K562 (cell line): ENCODE data around the gene RNF32. TPM values are rescaled to one million over a fixed set of nuclear protein-coding genes. Genes with fewer than 3 reads are reported as not detected.

Experiments used
- AFF4 ChIP-seq: sonication (generic); formaldehyde crosslinking; IDR thresholded peaks from 2 replicates; pipeline ENCODE4 v1.8.0; 2023; ENCODE audit warnings: mild to moderate bottlenecking, missing genetic modification reagents
- BMI1 ChIP-seq: fragments of 150-350 bp; IDR thresholded peaks from 2 replicates; pipeline ENCODE4 v1.6.1; 2014; ENCODE audit warnings: low read length
- EP300 ChIP-seq: IDR thresholded peaks from 2 replicates; pipeline ENCODE4 v1.6.1; 2012; ENCODE audit warnings: low read length, improper control_type of control experiment
- FOXK1 ChIP-seq: sonication (generic); formaldehyde crosslinking; IDR thresholded peaks from 2 replicates; pipeline ENCODE4 v1.8.0; 2022; ENCODE audit warnings: missing genetic modification reagents, mild to moderate bottlenecking, borderline replicate concordance
- FUS ChIP-seq: fragments of 200-400 bp; formaldehyde crosslinking; optimal IDR thresholded peaks from 2 replicates; pipeline ENCODE3; 2017; ENCODE audit warnings: low read depth, low read length
- GMEB1 ChIP-seq: fragments of 250-450 bp; sonication (Bioruptor Pico); IDR thresholded peaks from 2 replicates; pipeline ENCODE4 v1.4.0; 2020; ENCODE audit warnings: mild to moderate bottlenecking
- RBM34 ChIP-seq: fragments of 200-400 bp; formaldehyde crosslinking; IDR thresholded peaks from 2 replicates; pipeline ENCODE4 v1.6.1; 2018; ENCODE audit warnings: low read length, borderline replicate concordance; ENCODE audit not compliant: insufficient read depth
- SMAD1 ChIP-seq: fragments of 150-350 bp; IDR thresholded peaks from 2 replicates; pipeline ENCODE4 v1.6.1; 2014; ENCODE audit warnings: low read length, low read depth; ENCODE audit not compliant: partially characterized antibody
- TEAD4 ChIP-seq, 2 experiments: sonication (generic) in 1 of 2; formaldehyde crosslinking in 1 of 2; IDR thresholded peaks; 2 replicates each; pipeline versions ENCODE4 v1.6.1 to v1.8.0; 2012 to 2022; ENCODE audit warnings: borderline replicate concordance in 1 of 2, inconsistent platforms in 1 of 2, low read length in 1 of 2, mild to moderate bottlenecking in 1 of 2, missing genetic modification reagents in 1 of 2
- ZNF124 ChIP-seq: sonication (generic); formaldehyde crosslinking; IDR thresholded peaks from 2 replicates; pipeline ENCODE4 v1.8.1; 2022; ENCODE audit warnings: missing genetic modification reagents
- ZNF140 ChIP-seq: fragments of 250-450 bp; sonication (Bioruptor Pico); IDR thresholded peaks from 2 replicates; pipeline ENCODE4 v1.8.0; 2021; ENCODE audit warnings: moderate library complexity, mild to moderate bottlenecking, inconsistent platforms
- ZNF232 ChIP-seq: sonication (generic); formaldehyde crosslinking; IDR thresholded peaks from 2 replicates; pipeline ENCODE4 v1.8.0; 2022; ENCODE audit warnings: mild to moderate bottlenecking, missing genetic modification reagents
- ZNF398 ChIP-seq: fragments of 250-450 bp; sonication (Bioruptor Pico); IDR thresholded peaks from 2 replicates; pipeline ENCODE4 v1.8.0; 2021; ENCODE audit warnings: moderate library complexity, mild to moderate bottlenecking, inconsistent platforms
- ZNF408 ChIP-seq: fragments of 250-450 bp; sonication (Bioruptor Pico); IDR thresholded peaks from 2 replicates; pipeline ENCODE4 v1.4.0; 2020; ENCODE audit warnings: low read depth, mild to moderate bottlenecking, moderate library complexity
- ZNF436 ChIP-seq: fragments of 250-450, 450-650 bp; sonication (Bioruptor Pico); formaldehyde crosslinking; IDR thresholded peaks from 2 replicates; pipeline ENCODE4 v1.7.0; 2020; ENCODE audit warnings: mild to moderate bottlenecking
- polyA plus RNA-seq, 8 experiments: library from polyadenylated mRNA; depleted of rRNA in 4 of 8; stranded (reverse) in 5 of 8; unstranded in 3 of 8; fragments of >200 nt; fragmentation: Nextera tagmentation in 2 of 8; fragmentation: Illumina TruSeq in 1 of 8; extraction: Ambion mirVana in 2 of 8; extraction: Trizol in 1 of 8; gene quantifications; 2 replicates each; pipeline versions ENCODE4 v1.2.1 to v1.2.3, GENCODE V29; 2011 to 2014; ENCODE audit warnings: inconsistent platforms in 1 of 8, missing spikeins in 1 of 8
- total RNA-seq, 7 experiments: library from RNA; depleted of rRNA in 6 of 7; stranded (reverse); fragments of >200 nt in 6 of 7; fragmentation: Illumina TruSeq in 2 of 7; extraction: Trizol in 2 of 7; gene quantifications; 2 replicates each; pipeline versions ENCODE4 v1.2.1 to v1.2.3, GENCODE V29; 2011 to 2021; ENCODE audit warnings: low replicate concordance in 1 of 7

RNF32 gene
- total and polyA plus RNA-seq, 9 of the 15 experiments (the other 6 are each of a cell fraction or from before 2014, with no cell fraction given), result 2.6 to 7.0 (median 4.6) TPM

- TF ChIP-seq AFF4 (CRISPR knock-in tag) (peak; percentile 98), BMI1 (peak; percentile 98), ZNF408 (CRISPR knock-in tag) (no peak), TEAD4 (IDR thresholded peaks at IDR 0.05; ENCODE audit: low read length) (no peak), TEAD4 (CRISPR knock-in tag; IDR thresholded peaks at IDR 0.05; ENCODE audit: borderline replicate concordance) (peak; percentile 91; the same call in 1 of the 2 replicates), ZNF124 (CRISPR knock-in tag) (no peak; the same call in 1 of the 2 replicates), ZNF232 (peak; percentile 92), ZNF436 (CRISPR knock-in tag) (no peak; the same call in 1 of the 2 replicates), ZNF398 (no peak), SMAD1 (peak; percentile 13), ZNF140 (no peak), FOXK1 (0 out of 2 replicates have a peak, but pooled peaks have one; percentile 37), FUS (peak; percentile 85), EP300 (peak; percentile 9; the same call in 1 of the 2 replicates), GMEB1 (CRISPR knock-in tag) (peak; percentile 99), RBM34 (peak; percentile 97; the same call in 1 of the 2 replicates)
Observed at GRCh38 chr7:156640257-156640948, at the start of gene RNF32 (continued).
